B cell (primary cell): ENCODE results near the gene MAGI2.

Experiments
- EZH2 ChIP-seq: IDR thresholded peaks from 2 replicates; pipeline ENCODE4 v1.6.1; 2012; ENCODE audit warnings: borderline replicate concordance, low read depth, mild to moderate bottlenecking, moderate library complexity, low read length; ENCODE audit not compliant: insufficient read depth, poor library complexity, severe bottlenecking
- TF ChIP-seq, protein P1 (sequence below): fragments of 200-600 bp; IDR thresholded peaks from one replicate; pipeline ENCODE4 v1.8.0; 2022; ENCODE audit warnings: antibody characterized with exemption, mild to moderate bottlenecking

DNA sequence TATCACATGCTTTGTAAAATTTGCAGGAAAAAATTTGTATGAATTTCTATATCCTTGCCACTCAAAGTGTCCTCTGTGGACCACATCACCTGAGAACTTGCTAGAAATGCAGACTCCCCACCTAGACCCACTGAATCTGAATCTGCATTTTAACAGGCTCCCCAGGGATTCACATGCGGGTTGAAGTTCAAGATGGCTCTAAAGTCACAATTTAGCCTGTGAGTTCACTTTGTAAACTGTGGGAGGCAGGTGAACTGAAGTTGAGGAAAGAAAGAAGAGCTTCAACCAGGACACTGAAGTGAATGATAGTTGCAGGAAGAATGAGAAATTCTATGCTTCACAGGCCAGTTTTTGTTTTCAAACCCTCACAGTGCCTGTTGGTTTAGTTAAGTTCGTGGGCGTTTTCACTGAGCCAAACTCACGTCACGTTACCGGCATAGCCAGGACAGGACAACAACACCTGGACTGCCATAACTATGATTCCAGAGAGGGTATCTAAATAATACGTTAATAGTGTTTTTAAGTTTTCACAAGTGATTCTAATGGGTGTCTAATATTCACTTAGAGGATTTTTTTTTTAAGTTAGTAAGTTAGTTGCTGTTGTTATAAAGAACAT is 1414.9 kb downstream of the MAGI2 start:
- TF ChIP-seq, protein P1, sequence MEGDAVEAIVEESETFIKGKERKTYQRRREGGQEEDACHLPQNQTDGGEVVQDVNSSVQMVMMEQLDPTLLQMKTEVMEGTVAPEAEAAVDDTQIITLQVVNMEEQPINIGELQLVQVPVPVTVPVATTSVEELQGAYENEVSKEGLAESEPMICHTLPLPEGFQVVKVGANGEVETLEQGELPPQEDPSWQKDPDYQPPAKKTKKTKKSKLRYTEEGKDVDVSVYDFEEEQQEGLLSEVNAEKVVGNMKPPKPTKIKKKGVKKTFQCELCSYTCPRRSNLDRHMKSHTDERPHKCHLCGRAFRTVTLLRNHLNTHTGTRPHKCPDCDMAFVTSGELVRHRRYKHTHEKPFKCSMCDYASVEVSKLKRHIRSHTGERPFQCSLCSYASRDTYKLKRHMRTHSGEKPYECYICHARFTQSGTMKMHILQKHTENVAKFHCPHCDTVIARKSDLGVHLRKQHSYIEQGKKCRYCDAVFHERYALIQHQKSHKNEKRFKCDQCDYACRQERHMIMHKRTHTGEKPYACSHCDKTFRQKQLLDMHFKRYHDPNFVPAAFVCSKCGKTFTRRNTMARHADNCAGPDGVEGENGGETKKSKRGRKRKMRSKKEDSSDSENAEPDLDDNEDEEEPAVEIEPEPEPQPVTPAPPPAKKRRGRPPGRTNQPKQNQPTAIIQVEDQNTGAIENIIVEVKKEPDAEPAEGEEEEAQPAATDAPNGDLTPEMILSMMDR: no peak
- TF ChIP-seq EZH2: no peak
